ENCODE measurements around the gene REEP3.

Gene REEP3

DNA sequence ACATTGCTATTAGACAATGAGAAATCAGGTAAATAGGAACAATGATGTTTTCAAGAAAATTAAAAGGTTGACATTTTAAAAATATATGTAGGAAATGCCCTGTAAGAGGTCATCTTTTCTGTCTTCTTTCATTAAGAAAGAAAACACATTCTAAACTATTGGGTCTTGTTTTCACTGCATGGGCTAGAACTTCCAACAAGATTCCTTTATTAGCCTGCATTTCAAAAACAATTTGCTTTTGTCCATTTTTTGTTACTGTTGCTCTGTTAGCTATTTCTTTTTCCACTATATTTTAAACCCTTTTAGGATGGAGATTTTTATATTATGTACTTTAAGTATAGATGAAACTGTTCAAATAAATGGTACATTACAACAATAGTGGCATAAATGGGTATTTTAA, 9.2 kb downstream of the REEP3 start:
- TF ChIP-seq, protein P1, sequence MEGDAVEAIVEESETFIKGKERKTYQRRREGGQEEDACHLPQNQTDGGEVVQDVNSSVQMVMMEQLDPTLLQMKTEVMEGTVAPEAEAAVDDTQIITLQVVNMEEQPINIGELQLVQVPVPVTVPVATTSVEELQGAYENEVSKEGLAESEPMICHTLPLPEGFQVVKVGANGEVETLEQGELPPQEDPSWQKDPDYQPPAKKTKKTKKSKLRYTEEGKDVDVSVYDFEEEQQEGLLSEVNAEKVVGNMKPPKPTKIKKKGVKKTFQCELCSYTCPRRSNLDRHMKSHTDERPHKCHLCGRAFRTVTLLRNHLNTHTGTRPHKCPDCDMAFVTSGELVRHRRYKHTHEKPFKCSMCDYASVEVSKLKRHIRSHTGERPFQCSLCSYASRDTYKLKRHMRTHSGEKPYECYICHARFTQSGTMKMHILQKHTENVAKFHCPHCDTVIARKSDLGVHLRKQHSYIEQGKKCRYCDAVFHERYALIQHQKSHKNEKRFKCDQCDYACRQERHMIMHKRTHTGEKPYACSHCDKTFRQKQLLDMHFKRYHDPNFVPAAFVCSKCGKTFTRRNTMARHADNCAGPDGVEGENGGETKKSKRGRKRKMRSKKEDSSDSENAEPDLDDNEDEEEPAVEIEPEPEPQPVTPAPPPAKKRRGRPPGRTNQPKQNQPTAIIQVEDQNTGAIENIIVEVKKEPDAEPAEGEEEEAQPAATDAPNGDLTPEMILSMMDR (IDR thresholded peaks at IDR 0.05; ENCODE audit: low read depth, low read length, missing control alignments): no peak
- DNase-seq (ENCODE audit: low read depth): no peak
- no peak overlapping the region for H3K4me3 ChIP-seq (ENCODE audit: low read depth, low read length)

DNA sequence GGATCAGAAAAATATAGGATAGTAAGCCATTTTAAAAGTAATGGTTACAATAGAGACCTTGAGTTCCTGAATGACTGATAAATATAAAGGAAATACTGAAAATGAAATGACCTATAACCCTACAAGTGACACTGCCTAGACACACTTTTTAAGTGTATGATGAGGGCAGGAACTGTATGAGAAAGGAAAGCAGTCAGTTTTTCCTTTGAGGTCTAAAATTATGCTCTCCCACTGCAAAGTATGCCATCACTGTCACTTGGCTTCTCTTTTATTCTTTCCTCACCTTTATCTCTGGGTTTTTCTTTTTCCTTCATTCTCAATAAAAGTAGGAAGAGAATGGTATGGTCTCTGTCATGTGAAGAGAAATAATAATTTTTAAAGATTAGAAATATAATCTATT, 13.5 kb downstream of the REEP3 start:
- no peak overlapping the region for H3K4me3 ChIP-seq (ENCODE audit: low read depth, low read length)
- DNase-seq (ENCODE audit: low read depth): no peak
- TF ChIP-seq, protein P1 (IDR thresholded peaks at IDR 0.05; ENCODE audit: low read depth, low read length, missing control alignments): no peak

DNA sequence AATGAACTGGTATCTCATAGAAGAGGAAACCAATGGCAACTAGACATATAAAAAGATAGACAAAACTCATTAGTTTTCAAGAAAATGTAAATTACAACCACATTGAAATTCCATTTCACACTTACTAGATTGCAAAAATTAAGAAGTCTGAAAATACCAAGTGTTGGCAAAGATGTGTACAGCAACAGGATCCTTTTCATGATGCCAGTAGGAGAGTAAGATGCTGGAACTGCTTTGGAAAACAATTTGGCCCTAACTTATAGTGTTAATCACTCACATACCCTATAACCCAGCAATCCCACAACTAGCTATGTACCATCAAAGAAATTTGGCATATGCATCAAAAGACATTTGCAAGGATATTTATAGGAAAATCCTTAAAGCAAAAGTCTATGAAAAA, 15.5 kb downstream of the REEP3 start:
- no peak for DNase-seq (ENCODE audit: low read depth)
- no peak overlapping the region for H3K4me3 ChIP-seq (ENCODE audit: low read depth, low read length)
- TF ChIP-seq, protein P1 (IDR thresholded peaks at IDR 0.05; ENCODE audit: low read depth, low read length, missing control alignments): no peak

DNA sequence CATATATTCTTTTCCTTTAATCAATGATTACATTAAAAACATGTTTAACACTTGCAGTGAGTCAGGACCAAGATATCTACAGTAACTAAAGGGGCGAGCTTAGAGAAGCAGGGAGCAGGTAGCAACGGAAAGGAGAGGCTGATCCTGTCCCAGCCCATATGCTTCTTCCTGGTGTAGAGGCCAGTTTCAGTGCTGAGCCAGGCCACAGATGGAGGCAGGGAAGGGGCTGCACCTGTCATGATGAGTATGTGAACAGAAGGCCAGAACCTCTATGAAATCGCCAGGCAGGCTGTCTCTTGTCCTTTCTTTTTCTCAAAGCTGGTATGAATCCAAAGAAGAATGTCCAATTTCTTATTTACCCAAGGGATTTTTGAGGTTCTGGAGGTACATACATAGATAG, 16.3 kb downstream of the REEP3 start:
- TF ChIP-seq, protein P1 (IDR thresholded peaks at IDR 0.05; ENCODE audit: low read depth, low read length, missing control alignments): no peak
- H3K4me3 ChIP-seq (ENCODE audit: low read depth, low read length): no peak overlapping the region
- DNase-seq (ENCODE audit: low read depth): no peak

DNA sequence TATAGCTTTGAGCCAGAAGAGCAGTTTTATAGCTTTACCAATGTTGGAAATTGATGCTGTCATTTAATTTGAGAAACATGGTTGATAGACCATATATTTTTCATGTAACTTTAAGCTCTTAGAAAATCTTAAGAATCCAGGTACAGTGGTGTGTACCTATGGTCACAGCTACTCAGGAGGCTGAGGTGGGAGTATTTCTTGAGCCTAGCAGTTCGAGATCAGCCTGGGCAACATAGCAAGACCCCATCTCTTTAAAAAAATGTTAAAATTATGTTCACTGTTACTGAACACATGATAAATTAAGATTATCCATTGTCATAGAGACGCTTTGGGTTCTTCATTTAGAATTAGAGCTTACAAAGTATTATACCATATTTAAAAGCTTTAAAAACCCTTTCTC, 18.2 kb downstream of the REEP3 start:
- DNase-seq (ENCODE audit: low read depth): no peak
- TF ChIP-seq, protein P1 (IDR thresholded peaks at IDR 0.05; ENCODE audit: low read depth, low read length, missing control alignments): no peak
- no peak overlapping the region for H3K4me3 ChIP-seq (ENCODE audit: low read depth, low read length)

DNA sequence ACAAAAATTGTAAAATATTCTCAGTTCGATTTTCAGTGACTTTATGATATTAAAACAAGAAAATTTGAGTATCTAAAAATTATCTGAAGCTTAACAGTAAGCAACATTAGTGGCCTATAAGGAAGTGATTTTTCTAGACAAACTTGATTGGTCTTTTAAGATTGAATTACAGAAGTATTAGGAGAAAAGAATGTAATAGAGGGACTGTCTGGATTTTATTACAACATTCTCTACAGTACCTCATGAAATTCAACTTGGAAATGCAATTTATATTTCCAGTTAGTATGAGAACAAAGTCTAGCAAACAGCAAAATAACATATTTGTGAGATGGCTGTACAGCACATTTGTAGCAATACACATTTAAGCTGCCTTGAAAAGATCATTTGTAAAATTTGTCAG, 18.8 kb downstream of the REEP3 start:
- TF ChIP-seq, protein P1 (IDR thresholded peaks at IDR 0.05; ENCODE audit: low read depth, low read length, missing control alignments): no peak
- H3K4me3 ChIP-seq (ENCODE audit: low read depth, low read length): no peak overlapping the region
- DNase-seq (ENCODE audit: low read depth): no peak

DNA sequence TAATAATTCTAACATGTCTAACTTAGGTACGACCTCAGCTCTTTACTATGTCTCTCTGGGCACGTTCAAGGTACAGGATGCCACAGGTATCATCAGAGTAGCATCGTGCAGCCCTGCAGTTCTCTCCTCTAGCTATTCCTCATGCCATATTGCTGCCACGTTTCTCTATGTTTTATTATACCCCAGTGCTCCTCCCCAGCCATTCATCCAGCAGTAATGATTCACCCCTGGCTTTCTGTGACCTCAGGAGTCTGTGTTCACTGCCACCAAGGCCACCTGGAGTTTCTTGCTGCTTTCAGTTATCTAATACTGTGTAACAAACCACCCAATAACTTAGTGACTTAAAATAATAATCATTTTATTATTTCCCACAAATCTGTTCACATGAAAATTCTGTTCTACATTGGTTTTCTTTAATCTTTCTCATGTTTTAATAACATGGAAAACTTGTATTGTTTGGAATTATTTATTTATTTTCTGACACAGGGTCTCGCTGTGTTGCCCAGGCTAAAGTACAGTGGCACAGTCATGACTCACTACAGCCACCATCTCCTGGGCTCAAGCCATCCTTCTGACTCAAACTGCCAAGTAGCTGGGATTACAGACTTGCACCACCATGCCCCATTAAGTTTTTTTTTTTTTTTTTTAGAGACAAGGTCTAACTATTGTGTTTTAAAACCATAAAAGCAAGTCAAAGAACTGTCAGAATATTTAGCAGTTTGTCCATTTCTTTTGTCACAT, 21.8 kb downstream of the REEP3 start:
- TF ChIP-seq, protein P1 (IDR thresholded peaks at IDR 0.05; ENCODE audit: low read depth, low read length, missing control alignments): no peak
- no peak overlapping the region for H3K4me3 ChIP-seq (ENCODE audit: low read depth, low read length)
- no peak for DNase-seq (ENCODE audit: low read depth)

Data from GM12864 (cell line).